ENCODE measurements around the gene CD200.

Gene CD200

DNA sequence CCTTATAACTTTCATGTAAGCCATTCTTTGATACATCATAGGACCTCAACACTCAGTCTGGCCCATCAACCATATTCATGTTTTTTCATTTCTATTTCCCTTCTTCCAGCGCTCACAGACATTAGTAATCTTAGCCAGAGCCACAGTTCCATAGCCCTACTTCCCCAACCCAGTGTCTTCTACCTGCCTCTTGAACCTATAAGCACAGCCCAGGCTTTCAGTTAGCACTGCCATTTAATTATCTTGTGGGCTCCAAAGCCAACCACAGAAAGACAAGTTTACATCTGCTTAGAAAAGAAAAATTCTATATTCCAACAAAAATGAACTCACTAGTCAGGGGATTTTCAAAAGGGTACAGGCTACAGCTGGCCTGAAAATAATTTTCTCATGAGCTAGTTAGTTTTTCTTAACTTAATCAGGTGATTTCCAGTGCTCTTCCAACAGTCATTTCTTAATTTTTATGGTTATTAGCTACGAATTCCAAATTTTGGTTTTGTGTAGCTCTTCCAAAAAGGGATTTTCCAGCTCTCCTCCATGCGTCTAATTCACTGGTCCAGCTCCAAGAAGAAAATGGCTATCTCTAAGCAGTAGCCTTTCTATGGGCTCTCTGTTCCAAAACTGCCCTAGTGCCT lies 13.7 kb downstream of the CD200 start:
- TF ChIP-seq CREB1 (IDR thresholded peaks at IDR 0.05; ENCODE audit: low read depth) (no peak), FOXM1 (IDR thresholded peaks at IDR 0.05; ENCODE audit: borderline replicate concordance, low read depth) (no peak), TEAD4 (IDR thresholded peaks at IDR 0.05) (no peak), REST (IDR thresholded peaks at IDR 0.05; ENCODE audit: low read depth) (no peak), RAD21 (IDR thresholded peaks at IDR 0.05; ENCODE audit: low read depth) (no peak), EGR1 (IDR thresholded peaks at IDR 0.05) (no peak), USF1 (IDR thresholded peaks at IDR 0.05) (no peak), ZBTB7A (IDR thresholded peaks at IDR 0.05; ENCODE audit: low read depth) (no peak), EP300 (IDR thresholded peaks at IDR 0.05; ENCODE audit: borderline replicate concordance) (no peak), YY1 (IDR thresholded peaks at IDR 0.05; ENCODE audit: low read depth) (no peak)
- TF ChIP-seq, protein P1, sequence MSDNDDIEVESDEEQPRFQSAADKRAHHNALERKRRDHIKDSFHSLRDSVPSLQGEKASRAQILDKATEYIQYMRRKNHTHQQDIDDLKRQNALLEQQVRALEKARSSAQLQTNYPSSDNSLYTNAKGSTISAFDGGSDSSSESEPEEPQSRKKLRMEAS (IDR thresholded peaks at IDR 0.05): no peak

DNA sequence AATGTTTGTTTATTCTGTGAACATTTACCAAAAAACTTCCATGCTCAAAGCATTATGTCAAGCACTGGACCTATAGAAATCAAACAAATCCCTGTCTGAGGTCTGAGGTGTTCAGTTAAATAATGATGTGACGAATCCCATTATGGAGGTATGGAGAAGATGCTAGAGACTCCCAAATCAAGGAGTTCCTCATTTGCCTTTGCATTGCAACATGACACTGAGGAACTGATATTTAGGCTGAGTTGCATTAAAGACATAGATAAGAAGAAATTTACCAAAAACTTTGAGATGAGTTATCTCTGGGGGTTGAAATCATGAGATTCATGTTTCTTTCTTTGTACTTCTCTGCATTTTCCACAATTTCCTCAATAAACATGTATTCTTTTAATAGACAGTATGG lies 16.0 kb downstream of the CD200 start:
- TF ChIP-seq REST (IDR thresholded peaks at IDR 0.05; ENCODE audit: low read depth) (no peak), TEAD4 (IDR thresholded peaks at IDR 0.05) (no peak), FOXM1 (IDR thresholded peaks at IDR 0.05; ENCODE audit: borderline replicate concordance, low read depth) (no peak)

- TF ChIP-seq ZBTB7A (IDR thresholded peaks at IDR 0.05; ENCODE audit: low read depth) (no peak), RAD21 (IDR thresholded peaks at IDR 0.05; ENCODE audit: low read depth) (no peak), CREB1 (IDR thresholded peaks at IDR 0.05; ENCODE audit: low read depth) (no peak), TCF12 (IDR thresholded peaks at IDR 0.05; ENCODE audit: low read depth) (no peak), FOXM1 (IDR thresholded peaks at IDR 0.05; ENCODE audit: borderline replicate concordance, low read depth) (no peak), EP300 (IDR thresholded peaks at IDR 0.05; ENCODE audit: borderline replicate concordance) (no peak), EGR1 (IDR thresholded peaks at IDR 0.05) (no peak), NFIC (IDR thresholded peaks at IDR 0.05) (no peak), CEBPB (IDR thresholded peaks at IDR 0.05) (no peak), YY1 (IDR thresholded peaks at IDR 0.05; ENCODE audit: low read depth) (no peak), REST (IDR thresholded peaks at IDR 0.05; ENCODE audit: low read depth) (no peak), TEAD4 (IDR thresholded peaks at IDR 0.05) (no peak), USF1 (IDR thresholded peaks at IDR 0.05) (no peak), TAF1 (IDR thresholded peaks at IDR 0.05; ENCODE audit: low read depth) (no peak)
- TF ChIP-seq, protein P1 (IDR thresholded peaks at IDR 0.05): no peak
Measured at GRCh38 chr3:112349557-112349956, 16.6 kb downstream of the CD200 start.

GRCh38 chr3:112350018-112350810 lies 17.3 kb downstream of the CD200 start:
- TF ChIP-seq CREB1 (IDR thresholded peaks at IDR 0.05; ENCODE audit: low read depth) (no peak), FOXM1 (IDR thresholded peaks at IDR 0.05; ENCODE audit: borderline replicate concordance, low read depth) (no peak), NFIC (IDR thresholded peaks at IDR 0.05) (no peak), YY1 (IDR thresholded peaks at IDR 0.05; ENCODE audit: low read depth) (no peak), TCF12 (IDR thresholded peaks at IDR 0.05; ENCODE audit: low read depth) (no peak), EP300 (IDR thresholded peaks at IDR 0.05; ENCODE audit: borderline replicate concordance) (no peak), EGR1 (IDR thresholded peaks at IDR 0.05) (no peak), TAF1 (IDR thresholded peaks at IDR 0.05; ENCODE audit: low read depth) (no peak), ZBTB7A (IDR thresholded peaks at IDR 0.05; ENCODE audit: low read depth) (no peak), CEBPB (IDR thresholded peaks at IDR 0.05) (no peak)
